Measurements from ENCODE around the gene CNDP1.
"Not testable (repeated sequence)": the region's sequence is repeated elsewhere in the genome, so short reads cannot be mapped to it uniquely, and the experiment has no call there.

The CNDP1 gene, protein sequence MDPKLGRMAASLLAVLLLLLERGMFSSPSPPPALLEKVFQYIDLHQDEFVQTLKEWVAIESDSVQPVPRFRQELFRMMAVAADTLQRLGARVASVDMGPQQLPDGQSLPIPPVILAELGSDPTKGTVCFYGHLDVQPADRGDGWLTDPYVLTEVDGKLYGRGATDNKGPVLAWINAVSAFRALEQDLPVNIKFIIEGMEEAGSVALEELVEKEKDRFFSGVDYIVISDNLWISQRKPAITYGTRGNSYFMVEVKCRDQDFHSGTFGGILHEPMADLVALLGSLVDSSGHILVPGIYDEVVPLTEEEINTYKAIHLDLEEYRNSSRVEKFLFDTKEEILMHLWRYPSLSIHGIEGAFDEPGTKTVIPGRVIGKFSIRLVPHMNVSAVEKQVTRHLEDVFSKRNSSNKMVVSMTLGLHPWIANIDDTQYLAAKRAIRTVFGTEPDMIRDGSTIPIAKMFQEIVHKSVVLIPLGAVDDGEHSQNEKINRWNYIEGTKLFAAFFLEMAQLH

GRCh38 chr18:74534150-74534969 is at the start of gene CNDP1:
Gene CNDP1 (plus strand): TSS chr18:74534500. CDS start chr18:74534668, 168 bp downstream.
- no peak for DNase-seq (ENCODE audit: low read depth)

GRCh38 chr18:74486119-74486849 is 48.0 kb upstream of the CNDP1 start:
- DNase-seq (ENCODE audit: low read depth) = no peak

DNA sequence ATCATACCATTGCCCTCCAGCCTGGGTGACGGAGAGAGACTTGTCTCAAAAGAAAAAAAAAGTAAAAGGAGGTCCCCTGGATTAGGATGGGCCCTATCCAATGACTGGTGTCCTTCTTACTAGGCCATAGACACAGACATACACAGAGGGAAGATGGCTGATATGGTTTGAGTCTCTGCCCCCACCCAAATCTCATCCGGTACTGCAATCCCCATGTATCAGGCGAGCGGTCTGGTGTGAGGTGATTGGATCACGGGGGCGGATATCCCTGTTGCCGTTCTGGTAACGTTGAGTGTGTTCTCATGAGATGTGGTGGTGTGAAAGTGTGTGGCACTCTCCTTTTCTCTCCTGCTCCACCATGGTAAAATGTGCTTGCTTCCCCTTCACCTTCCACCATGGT is 45.9 kb upstream of the CNDP1 start:
- no peak for DNase-seq (ENCODE audit: low read depth)

DNA sequence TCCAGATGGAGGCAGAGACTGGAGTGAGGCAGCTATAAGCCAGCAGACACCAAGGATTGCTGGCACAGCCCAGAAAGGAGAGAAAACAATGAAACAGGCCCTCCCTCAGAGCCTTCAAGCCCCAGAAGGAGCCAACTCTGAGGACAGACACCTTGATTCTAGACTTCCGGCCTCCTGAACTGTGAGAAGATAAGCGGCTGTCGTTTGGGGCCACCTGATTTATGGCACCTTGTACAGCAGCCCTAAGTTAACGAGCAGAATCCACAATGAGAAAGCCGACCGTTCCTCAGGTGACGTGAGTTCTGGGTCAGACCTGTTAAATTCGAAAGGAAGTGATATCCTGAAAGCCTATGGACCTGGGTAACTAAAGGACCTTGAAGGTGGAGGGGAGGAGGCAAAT is 45.4 kb upstream of the CNDP1 start:
- no peak for DNase-seq (ENCODE audit: low read depth)

- no peak for DNase-seq (ENCODE audit: low read depth)
Measured at GRCh38 chr18:74489676-74490075, 44.6 kb upstream of the CNDP1 start.

- DNase-seq (ENCODE audit: low read depth) = no peak
Measured at GRCh38 chr18:74492259-74492658, 42.0 kb upstream of the CNDP1 start.

DNA sequence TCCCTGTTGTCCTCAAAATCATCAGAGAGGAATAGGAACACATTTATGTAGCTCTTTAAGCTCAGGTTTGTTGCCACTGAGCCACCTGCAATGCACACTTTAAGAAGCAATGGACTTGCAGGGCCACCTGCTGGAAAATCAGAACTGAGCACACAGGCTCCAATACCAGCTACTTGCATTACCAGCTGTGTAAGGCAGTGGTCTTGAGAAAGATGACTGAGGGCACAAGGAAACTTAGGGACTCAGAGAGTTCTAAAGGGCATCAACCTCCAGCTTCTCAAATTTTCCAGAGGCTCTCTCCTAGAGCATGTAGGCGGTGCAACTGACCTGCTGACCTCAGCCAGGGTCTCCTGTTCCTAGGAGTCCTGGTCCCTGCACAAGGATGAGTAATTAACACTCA is 40.6 kb upstream of the CNDP1 start:
- DNase-seq (ENCODE audit: low read depth) = no peak

DNA sequence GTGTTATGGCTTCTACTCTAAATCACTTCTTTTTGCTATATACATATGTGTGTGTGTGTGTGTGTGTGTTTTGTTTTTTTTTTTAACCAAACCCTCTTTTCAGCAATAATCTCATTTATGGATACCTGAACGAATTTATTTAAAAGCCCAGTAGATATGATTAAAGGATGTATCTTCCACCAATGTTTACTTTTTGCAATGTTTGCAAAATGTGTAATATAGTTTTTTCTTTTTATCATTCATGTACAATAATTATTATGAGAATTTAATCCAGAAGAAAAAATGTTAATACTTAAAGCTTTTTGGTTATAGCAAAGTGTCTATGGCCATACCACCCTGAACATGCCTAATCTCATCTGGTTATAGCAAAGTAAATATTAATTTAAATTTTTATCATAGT is 39.8 kb upstream of the CNDP1 start:
- DNase-seq (ENCODE audit: low read depth) = no peak

DNA sequence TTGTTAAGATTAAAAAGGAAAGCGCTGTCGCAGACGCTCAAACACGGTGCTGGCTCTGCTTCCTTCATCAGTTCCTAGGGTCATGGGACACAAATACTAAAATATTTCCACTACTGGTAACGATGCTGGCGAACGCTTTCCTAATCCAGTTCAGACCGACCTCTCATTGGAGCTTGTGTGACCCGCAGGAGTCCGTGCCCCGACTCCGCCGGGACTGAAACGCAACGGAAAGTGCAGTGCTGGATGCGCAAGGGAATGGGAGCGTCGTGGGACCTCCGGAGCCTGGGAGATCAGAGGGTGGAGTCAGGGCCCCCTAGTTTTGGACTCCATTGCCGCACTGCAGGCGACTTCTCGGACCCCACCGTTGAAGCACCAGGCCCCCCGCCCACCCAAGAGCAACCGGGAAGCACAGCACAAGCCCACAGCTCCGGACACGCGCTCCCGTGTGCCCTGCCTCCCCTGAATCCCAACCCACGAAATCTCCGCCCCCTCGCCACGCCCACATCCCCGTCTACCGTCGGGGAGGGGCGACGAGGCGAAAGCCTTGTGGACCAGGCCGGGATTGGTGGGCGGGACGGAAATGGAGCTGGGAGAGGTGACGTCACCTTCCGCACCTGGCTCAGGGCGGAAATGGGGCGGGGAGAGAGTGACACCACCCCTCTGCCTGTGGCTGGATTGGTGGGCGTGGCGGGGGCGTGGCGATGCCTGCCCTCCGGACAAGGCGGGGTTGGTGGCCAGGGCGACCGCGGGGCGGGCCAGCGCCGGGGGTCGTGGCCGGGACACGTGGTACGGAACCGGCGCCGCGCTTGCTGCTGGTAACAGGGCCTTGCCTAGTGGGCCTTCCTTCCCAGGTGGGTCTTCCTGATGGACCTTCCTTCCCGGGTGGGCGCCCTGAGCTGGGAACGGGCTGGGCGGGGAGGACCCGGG is 38.5 kb upstream of the CNDP1 start, which contains the start of gene CNDP2:
CNDP2 (plus strand) TSS at position 783 of the 927 bp plus-strand sequence. CDS start 3,611 bp downstream, outside the sequence.
- DNase-seq (ENCODE audit: low read depth) = peak; percentile 78

DNA sequence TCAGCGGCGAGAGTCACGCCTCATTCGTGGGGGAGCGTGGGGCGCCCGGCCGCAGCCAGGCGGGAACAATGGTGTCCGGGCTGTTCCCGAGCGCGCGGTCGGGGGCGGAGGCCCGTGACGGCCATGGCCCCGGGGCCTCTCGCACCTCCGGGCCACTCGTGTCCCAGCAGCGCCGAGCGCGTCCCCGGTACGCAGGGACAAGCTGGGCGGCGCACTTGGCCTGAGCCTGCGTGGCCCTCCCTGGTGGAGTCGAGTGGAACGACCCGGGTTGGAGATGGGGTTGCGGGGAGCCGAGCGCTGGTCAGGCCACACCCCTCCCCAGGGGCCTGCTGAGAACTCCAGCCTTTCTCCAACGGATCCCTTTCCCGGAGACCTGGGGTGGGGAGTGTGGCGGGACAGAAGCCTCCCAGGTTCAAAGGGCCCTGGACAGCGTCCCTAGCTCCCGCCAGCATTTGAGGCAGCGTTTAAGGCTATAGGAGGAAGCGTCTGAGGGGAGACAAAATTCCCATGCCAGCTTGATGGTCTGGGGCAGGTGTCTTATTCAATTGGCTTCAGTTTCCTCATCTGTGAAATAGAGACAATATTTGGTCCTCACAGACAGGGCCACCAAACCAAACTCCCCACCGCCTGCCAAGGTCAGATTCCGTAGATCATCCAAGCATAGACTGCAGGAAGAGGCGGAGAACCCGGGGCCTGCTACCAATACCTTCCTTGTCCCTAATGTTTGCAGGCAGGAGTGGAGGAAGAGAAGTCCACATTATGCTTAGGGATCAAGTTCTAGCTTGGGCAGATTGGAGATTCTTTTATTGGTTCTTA is 37.6 kb upstream of the CNDP1 start:
- peak; percentile 6 for DNase-seq (ENCODE audit: low read depth)

- no peak for DNase-seq (ENCODE audit: low read depth)
Measured at GRCh38 chr18:74497324-74497676, 37.0 kb upstream of the CNDP1 start.

DNA sequence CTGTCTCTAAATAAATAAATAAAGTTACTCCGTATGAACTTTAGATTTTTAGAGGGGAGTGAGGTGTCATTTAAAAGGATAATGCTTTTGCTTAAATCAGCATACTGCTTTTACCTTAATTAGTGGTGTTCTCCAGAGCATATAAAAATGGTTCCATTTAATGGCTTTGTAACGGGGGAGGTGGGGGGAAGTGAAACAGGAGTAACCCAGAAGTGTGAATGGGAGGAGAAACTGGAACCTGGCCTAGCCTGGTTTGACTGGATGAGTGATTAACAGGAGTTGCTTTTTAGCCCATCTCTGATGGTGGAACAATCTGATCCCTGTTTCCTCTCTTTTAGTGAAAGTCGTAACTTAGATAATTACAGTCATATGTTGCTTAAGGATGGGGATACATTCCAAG is 36.5 kb upstream of the CNDP1 start:
- no peak for DNase-seq (ENCODE audit: low read depth)

DNA sequence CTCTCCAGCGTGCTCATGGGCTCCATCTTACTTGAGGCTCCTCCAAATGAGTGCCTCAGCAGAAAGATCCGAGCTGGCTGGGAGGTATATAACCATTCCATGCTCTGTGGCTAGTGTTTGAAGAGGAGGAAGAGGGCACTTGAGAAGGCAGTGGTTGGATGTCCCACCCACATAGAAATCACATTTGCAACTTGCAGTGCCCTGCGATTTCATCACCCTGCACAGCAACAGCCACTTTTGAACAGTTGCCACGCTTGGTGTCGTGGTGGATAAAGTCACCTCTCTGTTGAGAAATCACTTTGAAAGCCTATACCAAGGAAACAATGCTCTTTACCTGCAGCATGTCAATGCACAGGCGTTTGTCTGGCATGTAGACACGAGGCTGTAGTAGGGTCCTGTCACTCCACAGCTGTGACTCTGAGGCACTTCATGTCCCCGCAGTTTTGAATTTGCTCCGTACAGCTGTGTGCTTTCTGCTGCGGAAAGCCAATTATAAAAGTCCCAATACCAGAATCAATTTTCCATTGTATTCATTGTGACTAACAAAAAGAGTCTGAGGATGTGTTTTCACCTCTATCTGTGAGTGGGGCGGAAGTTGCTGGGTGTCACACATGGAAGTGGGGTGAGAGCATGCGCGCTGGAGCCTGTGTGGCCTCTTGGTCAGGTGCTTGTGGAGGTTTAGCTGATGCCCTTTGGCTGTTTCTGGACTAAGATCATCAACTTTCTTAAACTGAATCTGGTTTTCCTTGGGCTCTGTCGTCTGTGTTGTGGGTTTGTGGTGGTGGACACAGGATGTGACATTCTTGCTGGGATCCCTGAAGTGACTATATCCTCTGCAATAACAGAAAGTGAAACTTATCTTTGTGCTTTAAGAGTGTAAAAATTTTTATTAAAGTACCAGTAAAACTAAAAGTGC is 35.3 kb upstream of the CNDP1 start:
- no peak for DNase-seq (ENCODE audit: low read depth)

GRCh38 chr18:74499633-74500032 is 34.7 kb upstream of the CNDP1 start:
- no peak for DNase-seq (ENCODE audit: low read depth)

DNA sequence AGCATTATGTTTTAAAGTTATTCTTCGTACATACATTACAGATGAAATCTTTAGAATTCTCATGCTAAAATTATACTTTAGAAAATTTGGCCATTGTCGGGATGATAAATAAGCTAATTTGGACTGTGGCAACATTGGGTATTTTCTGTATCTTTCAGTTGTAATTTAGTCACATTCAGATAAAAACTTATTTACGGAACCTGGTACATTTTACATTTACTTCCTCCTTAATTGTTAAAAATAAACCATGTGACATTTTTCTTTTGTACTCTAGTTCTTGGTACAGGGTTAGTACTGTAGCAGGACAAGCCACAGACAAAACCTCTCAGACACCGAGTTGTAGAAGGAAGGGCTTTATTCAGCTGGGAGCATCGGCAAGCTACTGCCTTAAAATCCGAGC is 33.9 kb upstream of the CNDP1 start:
- DNase-seq (ENCODE audit: low read depth) = no peak

GRCh38 chr18:74500774-74501173 is 33.5 kb upstream of the CNDP1 start:
- not testable (repeated sequence) for DNase-seq (ENCODE audit: low read depth)

- no peak for DNase-seq (ENCODE audit: low read depth)
Measured at GRCh38 chr18:74501386-74501785, 32.9 kb upstream of the CNDP1 start.

- no peak for DNase-seq (ENCODE audit: low read depth)
Measured at GRCh38 chr18:74503137-74503536, 31.2 kb upstream of the CNDP1 start.

- DNase-seq (ENCODE audit: low read depth) = no peak
Measured at GRCh38 chr18:74505776-74506175, 28.5 kb upstream of the CNDP1 start.
